SK-MEL-5 (cell line): Measurements from ENCODE around the gene SAMD5. TPM values are rescaled to one million over a fixed set of nuclear protein-coding genes. Genes with fewer than 3 reads are reported as not detected.
"Not testable (repeated sequence)": the region's sequence is repeated elsewhere in the genome, so short reads cannot be mapped to it uniquely, and the experiment has no call there.

Experiments used
- DNase-seq: peaks from one replicate; pipeline ENCODE4 v3.0.0-alpha.2; 2016; ENCODE audit warnings: low read depth, low spot score
- in situ Hi-C: cut with HindIII; loops from 2 replicates; pipeline ENCODE4 v1.10.0; 2016; ENCODE audit warnings: low sequenced_read_pairs, high pct_unique_total_duplicates, low pct_unique_long_range_greater_than_20kb
- total RNA-seq: library from RNA; depleted of rRNA; stranded (reverse); fragments of >200 nt; shearing (Covaris generic); gene quantifications from 2 replicates; pipeline ENCODE4 v1.2.3, GENCODE V29; 2014

The SAMD5 gene
- total RNA-seq, 1 experiment from 2014 or later, result 1.8 TPM

DNA sequence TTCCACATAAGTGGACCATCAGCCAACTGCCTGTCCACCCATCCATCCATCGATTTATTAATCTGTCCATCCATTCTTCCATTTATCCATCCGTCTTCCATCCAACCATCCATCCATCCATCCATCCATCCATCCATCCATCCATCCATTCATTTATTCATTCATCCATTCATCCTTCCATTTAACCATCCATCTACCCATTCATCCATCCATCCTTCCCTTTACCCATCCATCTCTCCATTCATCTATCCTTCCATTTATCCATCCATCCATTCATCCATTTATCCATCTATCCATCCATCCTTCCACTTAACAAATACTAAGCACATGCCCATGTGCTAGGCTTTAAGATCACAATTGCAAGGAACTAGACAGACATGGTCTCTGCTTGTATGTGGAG lies 6.8 kb downstream of the SAMD5 start:
- in situ Hi-C loops, result no loop called here
- no peak for DNase-seq

DNA sequence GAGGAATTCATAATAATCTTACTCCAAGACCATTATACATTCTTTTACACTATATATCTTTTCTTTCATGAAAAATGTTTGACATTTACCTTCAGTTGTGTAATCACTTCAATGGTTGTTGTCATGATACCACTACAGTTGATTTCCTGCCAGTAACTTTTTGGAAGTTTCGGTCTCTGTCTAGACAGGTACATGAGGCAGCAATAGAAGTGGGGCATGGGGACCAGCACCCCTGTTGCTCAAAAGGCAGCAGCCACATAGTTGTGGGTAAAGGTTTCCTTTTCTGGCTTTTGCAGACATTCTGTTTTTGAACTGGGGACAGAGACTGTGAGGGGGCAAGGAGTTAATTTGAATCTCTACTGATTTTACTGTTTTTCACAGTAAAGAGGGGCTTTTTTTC lies 14.1 kb downstream of the SAMD5 start:
- in situ Hi-C loops, result no loop called here
- DNase-seq, result no peak

DNA sequence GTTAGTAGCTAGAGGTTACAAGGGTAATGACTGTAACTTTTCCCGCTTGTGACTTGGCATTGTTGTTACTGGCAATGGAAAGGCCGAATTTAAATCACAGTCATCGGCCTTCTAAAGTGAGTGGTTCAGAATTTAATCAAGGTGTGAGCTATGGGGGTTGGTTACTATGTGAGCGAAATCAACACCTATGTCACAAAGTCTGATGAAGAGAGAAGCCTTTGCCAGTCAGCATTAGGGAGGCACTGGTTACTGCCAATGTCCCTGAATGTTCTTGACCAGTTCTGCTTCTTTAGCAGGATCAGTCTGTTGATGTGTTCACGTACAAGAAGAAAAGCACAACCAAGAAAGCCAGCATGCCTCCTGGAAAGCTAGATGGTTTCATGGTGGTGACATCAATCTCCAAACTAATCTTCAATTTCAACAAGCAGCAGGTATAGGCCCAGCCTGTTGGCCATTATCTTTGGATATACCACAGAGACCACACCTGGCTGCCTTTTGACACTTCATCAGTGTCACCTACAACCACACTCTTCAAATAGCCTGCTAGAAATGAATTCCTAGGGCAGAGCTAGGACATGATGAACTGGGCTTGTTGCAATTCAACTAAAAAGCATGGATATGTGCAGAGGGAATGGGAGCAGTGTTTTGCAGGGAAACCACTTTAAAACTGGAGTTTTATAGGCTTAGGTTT lies 17.2 kb downstream of the SAMD5 start:
- in situ Hi-C loops, result no loop called here
- no peak for DNase-seq

DNA sequence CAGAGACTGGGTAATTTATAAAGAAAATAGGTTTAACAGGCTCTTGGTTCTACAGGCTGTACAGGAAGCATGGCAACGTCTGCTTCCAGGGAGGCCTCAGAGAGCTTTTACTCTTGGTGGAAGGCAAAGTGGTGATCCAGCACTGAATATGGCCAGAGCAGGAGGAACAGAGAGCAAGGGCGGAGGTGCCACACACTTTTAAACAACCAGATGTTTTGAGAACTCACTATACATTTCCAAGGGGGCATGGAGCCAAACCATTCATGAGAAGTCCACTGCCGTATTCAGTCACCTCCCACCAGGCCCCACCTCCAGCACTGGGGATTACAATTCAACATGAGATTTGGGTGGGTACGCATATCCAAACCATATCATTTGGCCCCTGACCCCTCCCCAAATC lies 18.7 kb downstream of the SAMD5 start:
- in situ Hi-C loops, result no loop called here
- DNase-seq, result no peak

DNA sequence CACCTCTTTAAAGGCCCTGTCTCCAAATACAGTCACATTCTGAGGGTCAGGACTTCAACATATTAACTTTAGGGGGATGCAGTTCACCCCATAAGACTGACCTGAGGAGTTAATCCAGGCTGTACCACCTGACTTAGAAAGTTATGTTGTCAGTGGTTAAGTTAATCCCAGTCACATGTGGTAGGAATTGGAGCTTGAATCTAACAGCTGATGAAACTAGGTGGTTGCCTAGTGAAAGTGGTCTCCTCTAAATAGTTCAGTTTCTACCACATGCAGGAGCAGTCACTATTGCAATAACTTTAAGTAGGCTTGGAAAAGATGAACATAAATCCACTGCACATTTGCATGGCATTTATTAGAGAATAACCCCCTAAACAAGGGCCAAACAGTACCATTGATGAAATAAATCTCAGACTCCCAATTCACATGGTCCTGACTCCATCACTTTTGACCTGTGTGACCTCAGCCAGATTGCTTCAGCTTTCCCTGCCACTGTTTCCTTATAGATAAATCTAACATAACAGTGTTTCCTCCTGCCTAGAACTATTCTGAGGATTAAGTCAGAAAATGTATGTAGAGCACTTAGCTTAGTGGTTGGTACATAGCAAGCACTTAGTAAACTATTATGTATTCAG lies 20.1 kb downstream of the SAMD5 start:
- in situ Hi-C loops, result no loop called here
- DNase-seq, result peak; percentile 6

DNA sequence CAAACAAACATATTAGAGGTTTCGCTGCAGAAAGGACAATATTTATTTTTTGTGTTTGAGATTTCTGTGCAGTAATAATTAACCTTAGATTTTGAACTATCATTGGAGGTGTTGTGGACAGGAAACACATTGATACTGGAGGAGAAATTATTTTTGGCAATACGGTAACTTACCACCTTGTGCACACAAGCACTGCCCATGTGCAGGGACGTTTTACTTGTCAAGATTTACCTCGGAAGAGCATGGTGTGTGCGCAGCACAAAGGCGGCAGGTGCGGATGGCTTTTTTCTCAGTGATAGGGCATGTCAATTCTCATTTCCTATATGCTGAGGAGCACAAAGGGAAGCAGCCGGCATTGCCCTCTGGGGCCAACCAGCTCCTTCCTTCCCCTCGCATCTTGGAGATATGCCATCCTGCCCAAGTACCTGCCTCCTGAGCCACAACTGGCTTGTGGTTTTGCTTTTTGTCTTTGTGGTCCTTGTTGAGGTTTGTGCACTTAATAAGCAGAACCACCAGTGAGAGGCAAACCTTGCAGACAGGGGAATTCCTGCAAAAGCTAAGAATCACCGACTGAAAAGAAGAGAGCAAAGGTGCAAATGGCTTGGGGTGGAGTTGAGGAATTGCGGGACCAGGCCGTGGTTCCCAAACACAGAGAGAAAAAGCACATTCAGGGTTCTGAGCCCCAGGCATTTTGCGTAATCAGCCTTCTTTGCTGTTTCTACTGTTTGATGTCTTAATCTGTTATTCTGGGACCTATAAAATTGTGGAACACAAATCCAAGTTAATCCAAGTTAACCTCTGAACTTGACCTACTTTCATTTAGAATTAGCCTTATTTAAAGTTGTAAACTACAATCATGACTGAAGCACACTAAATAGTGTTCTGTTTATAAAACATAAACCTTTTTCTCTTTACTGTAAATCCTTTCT lies 21.9 kb downstream of the SAMD5 start:
- no peak for DNase-seq
- in situ Hi-C loops, result no loop called here

DNA sequence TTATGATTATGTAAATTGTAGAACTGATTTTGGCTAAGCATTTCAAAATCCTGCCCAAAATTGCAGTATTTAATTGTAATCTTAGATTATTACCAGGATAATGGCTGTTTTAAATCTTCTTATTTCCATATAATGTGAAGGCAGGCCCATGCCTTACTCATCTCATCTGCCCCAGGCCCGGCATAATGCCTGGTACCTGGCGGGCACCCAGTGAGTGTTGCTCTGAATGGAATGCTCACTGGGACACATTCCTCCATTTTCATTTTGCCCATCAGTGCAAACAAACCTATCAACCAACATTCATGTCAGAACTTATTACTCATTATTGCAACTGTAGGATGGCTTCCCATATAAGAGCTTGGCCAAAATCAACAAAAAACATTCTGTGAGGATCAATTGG lies 22.8 kb downstream of the SAMD5 start:
- no peak for DNase-seq
- in situ Hi-C loops, result no loop called here

DNA sequence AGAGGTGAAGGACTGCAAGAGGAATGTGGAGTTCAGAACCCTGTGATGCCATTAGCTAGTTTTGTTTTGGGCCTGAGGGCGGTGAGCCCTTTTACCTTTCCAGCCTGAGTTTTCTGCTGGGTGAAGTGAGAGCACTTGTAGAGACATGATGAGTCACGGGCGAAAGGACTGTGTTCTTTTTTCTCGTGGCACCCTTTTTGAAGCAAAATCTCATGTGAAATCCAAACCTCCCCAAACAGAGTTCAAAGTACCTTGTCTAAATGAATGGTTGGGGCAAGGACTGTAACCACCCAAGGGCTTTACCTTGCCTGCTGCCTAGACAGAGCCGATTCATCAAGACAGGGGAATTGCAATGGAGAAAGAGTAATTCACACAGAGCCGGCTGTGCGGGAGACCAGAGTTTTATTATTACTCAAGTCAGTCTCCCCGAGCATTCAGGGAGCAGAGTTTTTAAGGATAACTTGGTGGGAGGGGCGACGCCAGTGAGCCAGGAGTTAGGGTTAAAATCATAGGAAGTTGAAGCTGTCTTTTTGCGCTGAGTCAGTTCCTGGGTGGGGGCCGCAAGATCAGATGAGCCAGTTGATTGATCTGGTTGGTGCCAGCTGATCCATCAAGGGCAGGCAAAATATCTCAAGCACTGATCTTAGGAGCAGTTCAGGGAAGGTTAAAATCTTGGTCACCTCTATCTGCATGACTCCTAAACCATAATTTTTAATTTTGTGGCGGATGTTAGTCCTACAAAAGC lies 25.8 kb downstream of the SAMD5 start:
- DNase-seq, result no peak
- in situ Hi-C loops, result no loop called here

DNA sequence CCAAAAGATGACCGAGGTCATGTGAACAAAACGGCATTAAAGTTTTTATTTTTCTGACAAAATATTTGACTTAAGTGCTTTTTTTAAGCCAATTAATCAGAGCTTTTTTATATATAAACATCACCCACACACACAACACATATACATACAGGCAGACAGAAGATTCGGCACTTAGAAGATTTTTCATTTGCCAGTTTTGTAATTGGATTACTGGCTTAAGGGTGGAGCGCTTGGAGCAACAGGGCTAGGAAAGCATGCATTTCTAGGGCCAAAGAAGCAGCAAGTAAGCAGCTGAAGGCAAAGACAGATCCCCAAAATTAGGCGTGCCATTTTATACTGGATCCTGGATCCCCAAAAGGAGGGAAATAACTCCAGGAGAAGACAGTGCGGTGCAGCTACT lies 30.3 kb downstream of the SAMD5 start:
- in situ Hi-C loops, result no loop called here
- DNase-seq, result no peak

DNA sequence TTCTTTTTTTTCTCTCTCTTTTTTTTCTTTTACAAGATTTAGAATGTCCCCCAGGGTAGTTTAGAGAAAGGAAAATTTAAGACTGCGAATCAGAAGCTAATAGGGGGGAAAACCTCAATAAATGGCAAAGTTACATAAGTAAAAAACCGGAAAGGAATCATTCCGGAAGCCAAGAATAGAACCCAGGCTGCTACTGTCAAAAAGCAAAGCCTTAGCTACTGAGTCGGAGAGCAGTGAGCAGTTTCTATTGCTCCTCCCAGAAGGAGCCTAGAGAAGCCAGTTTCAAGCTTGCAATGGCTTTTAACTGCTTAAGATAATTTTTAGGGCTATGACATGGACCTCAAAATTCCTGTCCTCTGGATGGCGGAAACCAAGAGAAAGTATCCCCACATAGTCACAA lies 31.6 kb downstream of the SAMD5 start:
- in situ Hi-C loops, result no loop called here
- DNase-seq, result no peak

DNA sequence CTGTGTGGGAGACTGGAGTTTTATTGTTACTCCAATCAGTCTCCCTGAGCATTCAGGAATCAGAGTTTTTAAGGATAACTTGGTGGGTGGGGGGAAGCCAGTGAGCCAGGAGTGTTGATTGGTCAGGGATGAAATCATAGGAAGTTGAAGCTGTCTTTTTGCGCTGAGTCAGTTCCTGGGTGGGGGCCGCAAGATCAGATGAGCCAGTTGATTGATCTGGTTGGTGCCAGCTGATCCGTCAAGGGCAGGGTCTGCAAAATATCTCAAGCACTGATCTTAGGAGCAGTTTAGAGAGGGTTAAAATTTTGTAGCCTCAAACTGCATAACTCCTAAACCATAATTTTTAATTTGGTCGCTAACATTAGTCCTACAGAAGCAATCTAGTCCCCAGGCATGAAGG lies 33.9 kb downstream of the SAMD5 start:
- DNase-seq, in situ Hi-C loops: not testable (repeated sequence)

DNA sequence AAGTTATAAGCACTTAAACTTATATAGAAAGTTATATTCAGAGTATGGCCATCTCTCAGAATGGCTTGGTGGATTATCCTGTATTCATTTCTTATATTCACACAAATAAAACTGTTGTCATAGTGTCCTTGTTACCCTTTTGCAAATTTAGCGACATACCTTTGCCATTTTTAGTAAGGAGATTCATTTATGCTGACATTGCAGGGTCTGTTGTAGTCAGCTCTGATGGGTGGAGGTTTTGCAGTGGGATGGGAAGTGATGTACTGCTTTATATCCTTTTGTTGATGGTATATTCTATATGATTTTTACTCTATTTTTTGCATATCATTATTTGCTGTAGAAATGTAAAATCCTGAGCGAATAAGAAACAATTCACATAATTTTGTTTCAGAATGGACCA lies 35.9 kb downstream of the SAMD5 start:
- DNase-seq, result no peak
- in situ Hi-C loops, result no loop called here

DNA sequence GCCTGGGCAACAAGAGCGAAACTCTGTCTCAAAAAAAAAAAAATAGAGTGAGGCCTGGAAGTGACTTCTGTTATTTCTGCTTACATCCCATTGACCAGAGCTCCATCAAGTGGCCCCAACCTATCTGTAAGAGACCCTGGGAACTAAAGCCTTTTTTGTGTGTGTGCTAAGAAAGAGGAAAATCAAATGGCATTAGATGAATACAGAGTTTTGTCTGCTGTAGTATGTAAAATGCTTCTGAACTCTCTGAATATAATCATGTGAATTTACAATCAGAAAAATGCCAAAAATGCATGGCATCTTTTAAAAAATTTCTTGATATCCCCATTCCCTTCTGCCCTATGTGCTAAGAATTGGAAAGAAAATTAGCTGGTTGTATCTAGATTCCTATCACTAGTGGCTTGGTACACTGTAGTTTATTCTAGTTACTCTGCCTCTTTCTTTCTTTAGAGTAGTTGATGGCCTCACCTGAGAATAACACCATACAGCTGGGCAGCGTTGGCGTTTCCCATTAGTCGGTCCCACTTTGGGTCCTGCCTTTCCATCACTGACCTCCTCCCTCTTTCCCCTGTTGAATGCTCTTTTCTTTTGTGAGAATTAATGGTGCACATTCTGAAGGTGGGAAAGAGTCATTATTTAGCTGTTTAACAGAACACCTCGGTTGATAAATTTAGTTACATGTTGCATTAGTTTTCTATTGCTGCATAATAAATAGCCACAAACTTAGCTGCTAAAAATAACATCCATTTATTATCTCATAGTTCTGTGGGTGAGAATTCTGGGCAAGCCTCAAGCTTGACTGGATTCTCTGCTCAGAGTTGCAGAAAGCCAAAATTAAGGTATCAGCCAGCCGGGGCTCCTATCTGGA lies 38.2 kb downstream of the SAMD5 start:
- in situ Hi-C loops, result no loop called here
- no peak for DNase-seq

DNA sequence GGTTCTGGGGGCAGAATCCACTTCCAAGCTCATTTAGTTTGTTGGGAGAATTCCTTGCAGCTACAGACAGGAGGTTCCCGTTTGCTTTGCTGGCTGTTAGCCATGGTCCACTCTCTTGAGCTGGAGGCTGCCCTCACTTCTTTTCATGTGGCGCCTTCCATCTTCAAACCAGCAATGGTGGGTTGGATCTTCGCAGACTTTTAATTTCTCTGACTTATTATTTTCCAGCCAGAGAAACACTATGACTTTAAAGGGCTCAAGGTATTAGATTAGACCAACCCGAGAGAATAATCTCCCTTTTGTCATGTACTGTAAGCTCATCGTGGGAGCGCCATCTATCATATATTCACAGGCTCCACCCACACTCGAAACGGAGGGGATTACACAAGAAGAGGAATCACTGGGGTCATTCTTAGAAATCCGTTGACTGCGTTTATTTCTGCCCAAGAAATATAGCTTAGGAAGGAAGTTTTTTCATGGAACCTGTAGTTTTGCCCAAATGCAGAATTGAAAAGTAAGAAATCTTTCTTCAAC lies 38.9 kb downstream of the SAMD5 start:
- in situ Hi-C loops, result no loop called here
- DNase-seq, result peak; percentile 17

DNA sequence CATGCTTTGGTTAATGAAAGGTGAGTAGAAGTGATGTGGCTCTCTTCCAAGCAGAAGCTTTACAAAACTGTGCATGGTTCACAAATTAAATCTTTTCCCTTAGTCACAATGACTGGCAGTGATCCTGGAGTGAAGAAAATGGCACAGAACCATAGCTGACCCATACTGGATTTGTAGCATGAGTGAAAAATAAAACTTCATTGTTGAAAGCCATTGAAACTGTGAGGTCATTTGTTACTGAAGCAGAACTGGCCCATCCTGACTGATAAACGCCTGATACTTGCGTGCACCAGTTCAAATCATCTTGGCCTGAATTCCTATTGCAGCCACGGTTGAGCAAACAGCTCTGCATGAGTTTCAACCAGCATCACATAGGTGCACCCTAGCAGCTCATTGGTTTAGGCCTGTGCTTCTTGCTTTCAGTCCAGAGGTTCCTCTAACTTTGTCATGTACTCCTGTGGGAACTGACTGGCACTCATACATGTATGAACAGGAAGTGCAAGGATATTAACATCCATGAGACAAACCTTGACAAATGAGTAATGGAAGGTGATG lies 40.5 kb downstream of the SAMD5 start:
- DNase-seq, result no peak
- in situ Hi-C loops, result no loop called here

DNA sequence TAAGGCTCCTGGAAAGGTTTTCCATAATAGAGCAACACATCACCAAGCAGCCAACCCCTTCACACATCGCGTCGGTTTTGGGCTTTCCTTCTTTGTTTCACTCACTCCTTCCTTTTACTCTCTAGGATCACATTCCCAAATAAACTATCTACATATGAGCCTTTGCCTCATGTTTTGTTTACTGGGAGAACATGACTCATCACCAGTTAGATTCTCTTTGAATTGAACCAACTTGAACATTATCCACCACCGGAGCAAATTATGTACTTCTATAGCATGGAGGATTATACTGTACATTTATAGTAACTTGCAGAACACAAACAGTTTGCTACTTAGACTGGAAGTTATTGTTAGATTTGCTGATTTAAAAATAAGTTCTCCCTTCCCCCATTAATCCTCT lies 41.0 kb downstream of the SAMD5 start:
- no peak for DNase-seq

DNA sequence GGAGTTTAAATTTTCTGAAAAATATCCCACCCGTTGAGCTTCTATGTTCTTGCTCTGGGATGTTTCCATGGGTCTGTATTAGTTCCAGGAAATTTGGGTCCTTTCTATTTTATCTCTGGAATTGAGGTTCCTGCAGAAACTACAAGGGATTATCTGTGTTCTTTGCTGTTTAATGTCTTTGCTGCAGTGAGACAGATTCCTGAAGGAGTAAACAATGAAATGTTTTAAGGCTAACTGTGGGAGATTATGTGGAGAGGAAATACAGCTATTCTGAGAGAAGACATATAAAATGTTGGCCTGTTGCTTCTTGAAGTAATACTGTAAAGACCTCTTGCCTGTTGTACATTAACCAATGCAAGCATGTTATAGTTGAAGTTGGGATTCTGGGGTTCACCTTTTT lies 43.5 kb downstream of the SAMD5 start:
- no peak for DNase-seq
- in situ Hi-C loops, result no loop called here

More for the DNA sequence above, 41.0 kb downstream of the SAMD5 start:
- in situ Hi-C loops, result no loop called here
